Activated gamma-delta T cell (primary cell): ENCODE measurements around the gene GRPEL2.
"Not testable (repeated sequence)": the region's sequence is repeated elsewhere in the genome, so short reads cannot be mapped to it uniquely, and the experiment has no call there.

Experiments used
- DNase-seq: peaks from one replicate; lab custom pipeline; 2025; lab: John Stamatoyannopoulos, UW

Gene GRPEL2

GRCh38 chr5:149376711-149377447 lies 31.6 kb downstream of the GRPEL2 start:
- DNase-seq: no peak

GRCh38 chr5:149378241-149378820 lies 33.0 kb downstream of the GRPEL2 start:
- DNase-seq: no peak

DNA sequence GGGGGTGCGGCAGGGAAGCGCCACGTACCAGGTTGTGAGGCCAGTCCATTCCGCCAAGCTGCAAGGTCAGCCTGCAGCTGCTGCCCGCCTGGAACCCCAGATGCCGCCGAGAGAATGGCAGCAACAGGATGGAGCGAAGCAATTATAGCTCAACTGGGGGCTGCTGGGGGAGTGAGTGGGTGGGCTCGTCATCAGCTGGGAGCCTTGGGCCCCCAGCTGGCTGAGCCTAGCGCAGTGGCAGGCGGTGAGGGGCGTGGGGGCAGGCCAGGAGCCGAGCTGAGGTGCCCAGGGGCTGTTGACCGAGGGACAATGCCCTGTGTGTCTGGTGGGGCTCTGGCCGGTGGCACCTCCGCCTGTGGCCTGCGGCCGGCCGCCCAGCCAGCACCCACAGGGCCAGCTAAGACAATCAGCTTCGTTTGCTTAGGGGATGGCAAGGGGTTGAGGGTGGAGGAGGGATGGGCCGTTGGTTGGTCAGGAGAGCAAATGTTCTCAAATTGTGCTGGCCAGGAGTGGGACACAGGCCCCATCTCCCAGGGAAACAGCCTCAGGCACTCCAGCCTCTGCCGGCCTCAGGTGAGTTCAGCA lies 34.0 kb downstream of the GRPEL2 start, which contains the start of gene IL17B:
TSS of gene IL17B (minus strand) at position 116 of the 585 bp plus-strand sequence. CDS start at position 49, 67 bp downstream.
- DNase-seq: no peak

- DNase-seq: no peak
Observed at GRCh38 chr5:149379818-149380374, 34.6 kb downstream of the GRPEL2 start.

- DNase-seq: no peak
Observed at GRCh38 chr5:149380466-149381121, 35.3 kb downstream of the GRPEL2 start.

DNA sequence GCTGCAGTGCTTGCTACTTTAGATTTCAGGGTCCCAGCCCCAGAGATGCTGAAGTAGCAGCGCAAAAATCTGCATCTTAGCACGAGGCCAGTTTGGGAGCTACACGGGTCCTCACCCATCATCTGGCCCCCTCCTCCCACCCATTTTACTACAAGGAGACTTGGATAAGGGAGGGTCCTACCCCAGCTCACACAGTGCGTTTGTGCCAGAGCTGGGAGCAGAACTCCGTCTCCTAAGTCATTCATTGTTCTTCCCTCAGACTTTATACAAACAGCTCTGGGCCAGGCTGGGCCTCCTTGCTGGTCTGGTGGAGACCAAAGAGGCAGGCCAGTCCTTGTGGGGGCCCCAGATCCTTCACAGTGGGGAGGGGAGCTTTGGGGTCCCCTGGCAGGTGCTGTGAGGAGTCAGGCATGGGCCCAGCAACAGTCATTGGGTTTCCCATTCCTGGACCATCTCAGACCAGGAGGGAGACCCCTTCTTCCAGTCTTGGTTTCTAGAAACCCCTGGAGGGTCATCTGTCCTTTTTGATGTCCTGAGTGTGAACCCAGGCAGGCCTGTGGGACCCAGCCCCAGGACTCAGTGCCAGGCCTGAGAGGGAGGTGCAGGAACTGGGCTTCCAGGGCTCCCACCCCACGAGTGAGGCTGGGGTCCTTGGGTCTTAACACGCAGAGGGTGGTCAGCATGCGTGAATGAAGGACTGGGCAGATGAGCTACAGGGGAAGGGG lies 36.1 kb downstream of the GRPEL2 start:
- no peak for DNase-seq

DNA sequence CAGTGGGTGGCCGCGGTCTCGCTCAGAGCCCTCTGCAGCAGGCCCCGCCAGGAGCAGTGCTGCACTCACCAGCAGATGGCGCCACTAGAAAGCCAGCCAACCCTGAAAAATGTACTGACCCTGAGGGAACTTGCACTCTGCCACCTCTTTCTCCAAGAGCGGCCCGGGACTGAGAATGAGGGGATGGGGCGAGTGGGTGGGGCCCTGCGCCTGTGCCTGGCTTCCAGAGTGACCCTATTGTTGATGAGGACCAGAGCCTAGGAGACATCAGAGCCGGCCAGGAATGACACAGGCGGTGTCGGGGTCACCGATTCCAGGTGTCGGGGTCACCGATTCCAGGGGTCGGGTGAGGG lies 36.7 kb downstream of the GRPEL2 start:
- DNase-seq: peak; percentile 19

GRCh38 chr5:149382517-149383220 lies 37.4 kb downstream of the GRPEL2 start:
- no peak for DNase-seq

DNA sequence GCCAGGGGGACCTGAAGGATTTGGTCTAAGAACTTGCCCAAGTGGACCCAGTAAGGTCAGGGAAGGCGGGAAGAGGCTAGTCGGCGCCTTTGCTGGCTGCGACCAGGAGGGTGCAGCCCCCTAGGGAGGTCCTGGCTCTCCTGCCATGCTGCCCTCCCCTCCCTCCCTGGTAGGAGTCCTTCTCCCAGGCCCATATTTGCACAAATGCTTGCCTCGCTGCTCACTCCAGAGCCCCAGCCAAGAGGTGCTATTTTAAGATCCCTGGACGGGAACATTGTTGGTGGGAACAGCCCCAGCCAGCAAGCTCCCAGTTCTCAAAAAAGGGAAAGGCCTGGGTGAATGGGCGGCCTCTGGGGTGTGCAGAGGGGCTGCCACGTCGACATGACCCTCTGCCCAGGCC lies 38.1 kb downstream of the GRPEL2 start:
- DNase-seq: no peak

- DNase-seq: no peak
Observed at GRCh38 chr5:149386166-149386565, 40.9 kb downstream of the GRPEL2 start.

DNA sequence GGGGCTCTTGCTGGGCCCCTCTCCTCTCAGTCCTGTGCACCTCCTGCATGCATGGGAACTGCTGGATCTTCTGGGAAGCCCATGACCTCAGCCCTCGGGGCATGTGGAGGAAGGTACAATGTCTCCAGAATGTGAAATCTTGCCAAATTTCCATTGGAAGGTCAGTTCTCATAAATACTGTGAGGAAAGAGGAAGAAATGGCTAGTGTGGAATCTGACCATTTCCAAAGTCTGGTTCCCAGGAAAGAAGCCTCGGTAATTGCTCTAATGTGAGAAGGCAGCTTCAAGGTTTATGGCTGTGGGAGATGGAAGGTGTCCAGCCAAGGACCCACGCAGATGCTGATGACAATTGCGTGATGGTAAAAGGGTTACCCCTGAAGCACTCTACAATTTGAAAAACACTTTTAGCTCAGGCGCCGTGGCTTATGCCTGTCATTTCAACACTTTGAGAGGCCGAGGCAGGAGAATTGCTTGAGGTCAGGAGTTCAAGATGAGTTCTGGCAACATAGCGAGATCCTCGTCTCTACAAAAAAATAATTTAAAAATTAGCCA lies 41.9 kb downstream of the GRPEL2 start:
- no peak for DNase-seq

GRCh38 chr5:149387982-149388381 lies 42.7 kb downstream of the GRPEL2 start:
- DNase-seq: no peak

GRCh38 chr5:149388498-149389190 lies 43.3 kb downstream of the GRPEL2 start:
- DNase-seq: no peak

- DNase-seq: no peak
Observed at GRCh38 chr5:149389552-149390495, 44.5 kb downstream of the GRPEL2 start.

GRCh38 chr5:149391076-149391475 lies 45.8 kb downstream of the GRPEL2 start:
- DNase-seq: not testable (repeated sequence)

DNA sequence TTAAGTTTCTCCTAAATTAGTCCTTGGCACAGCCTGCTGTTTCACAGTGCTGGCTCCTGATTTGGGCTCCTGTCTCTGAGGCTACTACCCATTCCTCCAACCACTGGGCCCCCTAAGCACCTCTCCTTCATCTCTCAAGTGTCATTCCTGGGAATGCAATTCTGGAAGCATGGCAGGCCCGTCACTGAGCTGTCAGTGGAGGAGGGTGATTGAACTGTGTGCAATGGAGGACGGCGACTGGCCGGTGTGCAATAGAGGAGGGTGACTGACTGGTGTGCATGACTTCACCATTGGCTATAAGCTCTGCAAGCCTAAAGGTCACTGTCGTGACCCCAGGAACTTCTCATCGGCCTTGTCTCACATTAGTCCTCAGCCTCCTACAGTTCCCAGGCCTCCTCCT lies 46.2 kb downstream of the GRPEL2 start:
- no peak for DNase-seq

DNA sequence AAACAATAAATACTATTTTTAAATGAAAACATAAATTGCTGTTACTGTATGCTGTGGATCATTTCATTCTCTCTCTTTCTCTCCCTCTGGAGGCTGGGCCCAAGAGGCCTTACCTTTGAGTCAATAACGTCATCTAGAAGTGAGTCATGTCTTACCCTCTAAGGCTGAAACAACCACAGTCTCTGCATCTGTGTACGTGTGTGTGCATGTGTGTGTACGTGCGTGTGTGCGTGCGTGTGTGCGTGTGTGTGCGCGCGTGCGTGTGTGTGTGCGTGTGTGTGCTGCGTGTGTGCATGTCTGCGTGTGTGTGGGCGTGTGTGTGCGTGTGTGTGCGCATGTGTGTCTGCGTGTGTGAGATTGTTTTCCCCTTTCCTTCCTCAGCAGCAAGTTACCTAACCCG lies 47.4 kb downstream of the GRPEL2 start:
- DNase-seq: no peak

DNA sequence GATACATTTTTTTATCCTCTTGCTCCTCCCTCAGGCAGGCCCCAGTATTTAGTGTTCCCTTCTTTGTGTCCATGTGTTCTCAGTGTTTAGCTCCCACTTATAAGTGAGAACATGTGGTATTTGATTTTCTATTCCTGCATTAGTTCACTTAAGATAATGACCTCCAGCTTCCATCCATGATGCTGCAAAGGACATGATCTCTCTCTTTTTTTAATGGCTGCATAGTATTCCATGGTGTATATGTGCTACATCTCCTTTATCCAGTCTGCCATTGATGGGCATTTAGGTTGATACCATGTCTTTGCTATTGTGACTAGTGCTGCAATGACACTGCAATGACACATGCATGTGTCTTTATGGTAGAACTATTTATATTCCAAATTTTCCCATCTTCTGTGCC lies 49.7 kb downstream of the GRPEL2 start:
- DNase-seq: not testable (repeated sequence)

DNA sequence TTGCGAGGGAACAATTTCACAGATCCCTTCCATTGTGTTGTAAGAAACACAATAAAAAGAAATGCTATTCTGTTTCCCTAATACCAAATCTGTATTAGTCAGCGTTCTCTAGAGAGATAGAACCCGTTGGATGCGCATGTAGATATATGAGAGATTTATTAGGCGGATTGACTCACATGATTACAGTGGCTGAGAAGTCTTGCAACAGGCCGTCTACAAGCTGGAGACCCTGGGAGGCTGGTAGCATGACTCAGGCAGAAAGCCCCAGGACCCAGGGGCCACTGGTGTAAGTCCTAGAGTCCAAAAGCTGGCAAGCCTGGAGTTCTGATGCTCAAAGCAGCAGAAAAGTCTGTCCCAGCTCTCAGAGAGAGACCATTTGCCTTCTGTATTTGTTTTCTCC lies 52.2 kb downstream of the GRPEL2 start:
- DNase-seq: no peak
